ENCODE data around the gene KLRC3. TPM values are rescaled to one million over a fixed set of nuclear protein-coding genes. Genes with fewer than 3 reads are reported as not detected.
"Not testable (repeated sequence)": the region's sequence is repeated elsewhere in the genome, so short reads cannot be mapped to it uniquely, and the experiment has no call there.

Gene KLRC3
- total RNA-seq, 1 experiment from 2014 or later: not detected

- Histone ChIP-seq H3K9me3 (ENCODE audit: low read depth, low read length, poor library complexity, severe bottlenecking) (no peaks in the 10 kb centered on the region), H3K4me3 (ENCODE audit: low read depth, low read length, poor library complexity, severe bottlenecking) (no peak within 1 kb of the TSS), H3K36me3 (ENCODE audit: insufficient read depth, low read length, poor library complexity, severe bottlenecking) (no peaks in the 10 kb centered on the region), H3K4me1 (ENCODE audit: insufficient read depth, low read length, poor library complexity, severe bottlenecking) (no peaks in the 10 kb centered on the region), H3K27me3 (replicated peaks; ENCODE audit: insufficient read depth, low read depth, low read length, poor library complexity) (no peaks in the 10 kb centered on the region), H3K27ac (ENCODE audit: low read depth, low read length, poor library complexity, severe bottlenecking) (no peak within 1 kb of the TSS)
- no peak for DNase-seq (ENCODE audit: low spot score)
- intact Hi-C loops (cut with micrococcal nuclease; ENCODE audit: unreplicated experiment): no loop called here
- no peak for TF ChIP-seq CTCF (conservative IDR thresholded peaks at IDR 0.05; ENCODE audit: low read depth, low read length)
- no peak for TF ChIP-seq EZH2 (IDR thresholded peaks at IDR 0.05; ENCODE audit: borderline replicate concordance, low read depth, low read length, poor library complexity, severe bottlenecking)
- BruUV-seq (replicated peaks): no TSS peak
- ChIA-PET POLR2A (ENCODE audit: low non-redundant PET) (interaction anchor here (0.7 kb wide), 1 partner anchor 86 kb away, joined by 3 read pairs; no protein-coding TSS in a partner anchor), CTCF (no interaction called here)
These were observed 32.8 kb upstream of the KLRC3 start, which contains the start of gene KLRC1 for GRCh38 chr12:10453156-10453555. TSS of gene KLRC1 (minus strand) at chr12:10453377. CDS start at chr12:10451156, 2,221 bp downstream.

- ChIA-PET POLR2A (ENCODE audit: low non-redundant PET) (no interaction called here), CTCF (no interaction called here)
- H3K4me3 ChIP-seq (ENCODE audit: low read depth, low read length, poor library complexity, severe bottlenecking): no peak overlapping the region
- no peak overlapping the region for H3K27ac ChIP-seq (ENCODE audit: low read depth, low read length, poor library complexity, severe bottlenecking)
- no peaks in the 10 kb centered on the region for H3K9me3 ChIP-seq (ENCODE audit: low read depth, low read length, poor library complexity, severe bottlenecking)
- intact Hi-C loops (cut with micrococcal nuclease; ENCODE audit: unreplicated experiment): no loop called here
- TF ChIP-seq EZH2 (IDR thresholded peaks at IDR 0.05; ENCODE audit: borderline replicate concordance, low read depth, low read length, poor library complexity, severe bottlenecking) (no peak), CTCF (conservative IDR thresholded peaks at IDR 0.05; ENCODE audit: low read depth, low read length) (no peak)
- no peaks in the 10 kb centered on the region for H3K27me3 ChIP-seq (replicated peaks; ENCODE audit: insufficient read depth, low read depth, low read length, poor library complexity)
- H3K4me1 ChIP-seq (ENCODE audit: insufficient read depth, low read length, poor library complexity, severe bottlenecking): no peaks in the 10 kb centered on the region
- no peak for DNase-seq (ENCODE audit: low spot score)
- no peaks in the 10 kb centered on the region for H3K36me3 ChIP-seq (ENCODE audit: insufficient read depth, low read length, poor library complexity, severe bottlenecking)
- no TSS peak for BruUV-seq (replicated peaks)
These were observed 27.8 kb upstream of the KLRC3 start for GRCh38 chr12:10448236-10448635.

- CTCF ChIA-PET; DNase-seq (ENCODE audit: low spot score); H3K27me3 ChIP-seq (replicated peaks; ENCODE audit: insufficient read depth, low read depth, low read length, poor library complexity); H3K36me3 ChIP-seq (ENCODE audit: insufficient read depth, low read length, poor library complexity, severe bottlenecking); POLR2A ChIA-PET (ENCODE audit: low non-redundant PET); H3K27ac ChIP-seq (ENCODE audit: low read depth, low read length, poor library complexity, severe bottlenecking); H3K4me3 ChIP-seq (ENCODE audit: low read depth, low read length, poor library complexity, severe bottlenecking); intact Hi-C loops (cut with micrococcal nuclease; ENCODE audit: unreplicated experiment); H3K4me1 ChIP-seq (ENCODE audit: insufficient read depth, low read length, poor library complexity, severe bottlenecking); BruUV-seq (replicated peaks); H3K9me3 ChIP-seq (ENCODE audit: low read depth, low read length, poor library complexity, severe bottlenecking): not testable (repeated sequence)
These were observed 25.7 kb upstream of the KLRC3 start for GRCh38 chr12:10446052-10446451.

- H3K9me3 ChIP-seq (ENCODE audit: low read depth, low read length, poor library complexity, severe bottlenecking); BruUV-seq (replicated peaks); H3K36me3 ChIP-seq (ENCODE audit: insufficient read depth, low read length, poor library complexity, severe bottlenecking); H3K4me3 ChIP-seq (ENCODE audit: low read depth, low read length, poor library complexity, severe bottlenecking); H3K27ac ChIP-seq (ENCODE audit: low read depth, low read length, poor library complexity, severe bottlenecking); H3K27me3 ChIP-seq (replicated peaks; ENCODE audit: insufficient read depth, low read depth, low read length, poor library complexity); POLR2A ChIA-PET (ENCODE audit: low non-redundant PET); intact Hi-C loops (cut with micrococcal nuclease; ENCODE audit: unreplicated experiment); H3K4me1 ChIP-seq (ENCODE audit: insufficient read depth, low read length, poor library complexity, severe bottlenecking); CTCF ChIA-PET; DNase-seq (ENCODE audit: low spot score): not testable (repeated sequence)
These were observed 20.7 kb upstream of the KLRC3 start for GRCh38 chr12:10441144-10441543.

- DNase-seq (ENCODE audit: low spot score); POLR2A ChIA-PET (ENCODE audit: low non-redundant PET); H3K9me3 ChIP-seq (ENCODE audit: low read depth, low read length, poor library complexity, severe bottlenecking); intact Hi-C loops (cut with micrococcal nuclease; ENCODE audit: unreplicated experiment); H3K4me3 ChIP-seq (ENCODE audit: low read depth, low read length, poor library complexity, severe bottlenecking); H3K27me3 ChIP-seq (replicated peaks; ENCODE audit: insufficient read depth, low read depth, low read length, poor library complexity); CTCF ChIA-PET; BruUV-seq (replicated peaks); H3K27ac ChIP-seq (ENCODE audit: low read depth, low read length, poor library complexity, severe bottlenecking); H3K4me1 ChIP-seq (ENCODE audit: insufficient read depth, low read length, poor library complexity, severe bottlenecking); H3K36me3 ChIP-seq (ENCODE audit: insufficient read depth, low read length, poor library complexity, severe bottlenecking): not testable (repeated sequence)
These were observed 19.3 kb upstream of the KLRC3 start for GRCh38 chr12:10439608-10440274.

GRCh38 chr12:10437601-10438000, 17.2 kb upstream of the KLRC3 start:
- H3K9me3 ChIP-seq (ENCODE audit: low read depth, low read length, poor library complexity, severe bottlenecking); CTCF ChIA-PET; H3K4me1 ChIP-seq (ENCODE audit: insufficient read depth, low read length, poor library complexity, severe bottlenecking); H3K27ac ChIP-seq (ENCODE audit: low read depth, low read length, poor library complexity, severe bottlenecking); POLR2A ChIA-PET (ENCODE audit: low non-redundant PET); DNase-seq (ENCODE audit: low spot score); intact Hi-C loops (cut with micrococcal nuclease; ENCODE audit: unreplicated experiment); H3K36me3 ChIP-seq (ENCODE audit: insufficient read depth, low read length, poor library complexity, severe bottlenecking); H3K4me3 ChIP-seq (ENCODE audit: low read depth, low read length, poor library complexity, severe bottlenecking); BruUV-seq (replicated peaks); H3K27me3 ChIP-seq (replicated peaks; ENCODE audit: insufficient read depth, low read depth, low read length, poor library complexity): not testable (repeated sequence)
